Karpas-422 (cell line): ENCODE data around the gene DNAAF5. TPM values are rescaled to one million over a fixed set of nuclear protein-coding genes. Genes with fewer than 3 reads are reported as not detected.

Source experiments
- DNase-seq: peaks from one replicate; pipeline ENCODE4 v3.0.0-alpha.2; 2015
- H2AFZ ChIP-seq: fragments of 200-600 bp; sonication (generic); 2 replicates; pipeline ENCODE4 v1.6.1; 2014; ENCODE audit warnings: antibody characterized with exemption, low read length, mixed read lengths
- H3K27ac ChIP-seq: fragments of 200-600 bp; sonication (generic); 2 replicates; pipeline ENCODE4 v1.5.1; 2014; ENCODE audit warnings: mild to moderate bottlenecking, low read length, moderate library complexity
- H3K27me3 ChIP-seq: fragments of 200-600 bp; sonication (generic); 2 replicates; pipeline ENCODE4 v1.6.1; 2014; ENCODE audit warnings: low read length, mixed read lengths
- H3K36me3 ChIP-seq: fragments of 200-600 bp; sonication (generic); 2 replicates; pipeline ENCODE4 v1.6.1; 2014; ENCODE audit warnings: low read length, mixed read lengths; ENCODE audit not compliant: insufficient read depth
- H3K4me1 ChIP-seq: fragments of 200-600 bp; sonication (generic); 2 replicates; pipeline ENCODE4 v1.6.1; 2014; ENCODE audit warnings: mild to moderate bottlenecking, low read length, mixed read lengths
- H3K4me2 ChIP-seq: fragments of 200-600 bp; sonication (generic); 2 replicates; pipeline ENCODE4 v1.6.1; 2014; ENCODE audit warnings: low read length, low read depth, mild to moderate bottlenecking; ENCODE audit not compliant: poor library complexity, severe bottlenecking
- H3K4me3 ChIP-seq: fragments of 200-600 bp; sonication (generic); 2 replicates; pipeline ENCODE4 v1.5.1; 2014; ENCODE audit warnings: mild to moderate bottlenecking, antibody characterized with exemption, low read length, mixed read lengths
- H3K79me2 ChIP-seq: fragments of 200-600 bp; sonication (generic); 2 replicates; pipeline ENCODE4 v1.6.1; 2014; ENCODE audit warnings: mild to moderate bottlenecking, low read length, mixed read lengths
- H3K9ac ChIP-seq: fragments of 200-600 bp; sonication (generic); 2 replicates; pipeline ENCODE4 v1.6.0; 2014; ENCODE audit warnings: low read length
- H3K9me2 ChIP-seq: fragments of 200-600 bp; sonication (generic), shearing (Covaris generic); replicated peaks from 2 replicates; pipeline ENCODE4 v1.6.0; 2014; ENCODE audit warnings: mild to moderate bottlenecking, low read length, moderate library complexity; ENCODE audit not compliant: insufficient read depth
- H3K9me3 ChIP-seq: fragments of 300-700, 200-600 bp; sonication (generic); 2 replicates; pipeline ENCODE4 v1.6.1; 2014; ENCODE audit warnings: low read length, mixed read lengths
- H4K20me1 ChIP-seq: fragments of 200-600 bp; sonication (generic); 2 replicates; pipeline ENCODE4 v1.6.1; 2014; ENCODE audit warnings: mild to moderate bottlenecking, antibody characterized with exemption, low read length, low read depth; ENCODE audit not compliant: insufficient read depth
- total RNA-seq: library from RNA; depleted of rRNA; stranded (reverse); fragments of >200 nt; shearing (Covaris generic); gene quantifications from 2 replicates; pipeline ENCODE4 v1.2.3, GENCODE V29; 2014; ENCODE audit warnings: low replicate concordance

Gene DNAAF5
- total RNA-seq, 1 experiment from 2014 or later, result 22.6 TPM

DNA sequence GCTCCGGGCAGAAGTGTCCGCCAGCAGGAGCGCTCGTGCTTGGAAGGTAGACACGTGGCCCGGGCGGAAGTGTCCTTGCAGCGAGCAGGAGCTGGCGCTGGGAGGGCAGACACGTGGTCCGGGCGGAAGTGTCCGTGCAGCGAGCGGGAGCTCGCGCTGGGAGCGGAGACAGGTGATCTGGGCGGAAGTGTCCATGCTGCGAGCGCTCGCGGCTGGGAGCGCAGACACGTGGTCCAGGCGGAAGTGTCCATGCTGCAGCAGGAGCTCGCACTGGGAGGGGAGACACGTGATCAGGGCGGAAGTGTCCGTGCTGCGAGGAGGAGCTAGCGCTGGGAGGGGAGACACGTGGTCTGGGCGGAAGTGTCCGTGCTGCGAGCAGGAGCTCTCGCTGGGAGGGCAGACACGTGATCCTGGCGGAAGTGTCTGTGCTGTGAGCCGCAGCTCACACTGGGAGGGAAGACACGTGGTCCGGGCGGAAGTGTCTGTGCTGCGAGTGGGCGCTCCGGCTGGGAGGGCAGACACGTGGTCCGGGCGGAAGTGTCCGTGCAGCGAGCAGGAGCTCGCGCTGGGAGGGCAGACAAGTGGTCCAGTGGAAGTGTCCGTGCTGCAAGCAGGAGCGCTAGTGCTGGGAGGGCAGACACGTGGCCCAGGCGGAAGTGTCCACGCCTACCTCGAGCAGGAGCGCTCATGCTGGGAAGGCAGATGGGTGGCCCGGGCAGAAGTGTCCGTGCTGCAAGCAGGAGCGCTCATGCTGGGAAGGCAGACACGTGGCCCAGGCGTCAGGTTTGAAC is 41.6 kb downstream of the DNAAF5 start:
- Histone ChIP-seq H3K27me3 (no peaks in the 10 kb centered on the region), H3K9me2 (no peaks in the 10 kb centered on the region), H3K4me1 (no peaks in the 10 kb centered on the region), H4K20me1 (no peaks in the 10 kb centered on the region), H3K79me2 (no peaks in the 10 kb centered on the region), H3K4me2 (no peak overlapping the region), H3K4me3 (no peak overlapping the region), H2AFZ (no peak overlapping the region), H3K9me3 (no peaks in the 10 kb centered on the region), H3K9ac (no peak overlapping the region), H3K36me3 (no peaks in the 10 kb centered on the region), H3K27ac (no peak overlapping the region)
- no peak for DNase-seq

GRCh38 chr7:768881-769504 is 42.5 kb downstream of the DNAAF5 start:
- Histone ChIP-seq H3K4me2 (no peak overlapping the region), H3K36me3 (no peaks in the 10 kb centered on the region), H3K79me2 (no peaks in the 10 kb centered on the region), H3K27me3 (no peaks in the 10 kb centered on the region), H2AFZ (no peak overlapping the region), H3K9me2 (no peaks in the 10 kb centered on the region), H3K9ac (no peak overlapping the region), H3K27ac (no peak overlapping the region), H4K20me1 (no peaks in the 10 kb centered on the region), H3K4me1 (no peaks in the 10 kb centered on the region), H3K9me3 (no peaks in the 10 kb centered on the region), H3K4me3 (no peak overlapping the region)
- no peak for DNase-seq

DNA sequence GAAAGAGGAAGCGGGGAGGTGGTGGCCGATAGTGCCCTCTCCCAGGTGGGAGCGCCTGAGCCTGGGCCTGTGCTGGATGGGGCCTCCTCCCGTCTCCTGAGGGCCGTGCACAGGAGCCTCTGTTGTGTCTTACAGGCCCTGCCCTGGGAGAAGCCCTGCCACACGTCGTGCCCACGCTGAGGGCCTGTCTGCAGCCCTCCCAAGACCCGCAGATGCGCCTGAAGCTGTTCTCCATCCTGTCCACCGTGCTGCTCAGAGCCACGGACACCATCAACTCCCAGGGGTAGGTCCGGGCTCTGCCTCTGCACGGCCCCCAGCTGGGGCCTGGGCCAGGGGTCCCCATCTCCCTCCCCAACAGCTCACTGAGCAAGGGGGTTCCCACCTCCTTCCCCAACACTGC is 43.8 kb downstream of the DNAAF5 start:
- Histone ChIP-seq H3K4me2 (no peak overlapping the region), H2AFZ (no peak overlapping the region), H4K20me1 (no peaks in the 10 kb centered on the region), H3K4me1 (no peaks in the 10 kb centered on the region), H3K9me2 (no peaks in the 10 kb centered on the region), H3K9me3 (no peaks in the 10 kb centered on the region), H3K27me3 (no peaks in the 10 kb centered on the region), H3K9ac (no peak overlapping the region), H3K27ac (no peak overlapping the region), H3K79me2 (no peaks in the 10 kb centered on the region), H3K36me3 (peaks cover 6% of the 10 kb centered on the region; the same call in 1 of the 2 replicates), H3K4me3 (no peak overlapping the region)
- DNase-seq, result no peak

GRCh38 chr7:770741-771166 is 44.3 kb downstream of the DNAAF5 start:
- no peaks in the 10 kb centered on the region for H3K4me1 ChIP-seq
- H3K4me2 ChIP-seq, result no peak overlapping the region
- H3K9me2 ChIP-seq, result no peaks in the 10 kb centered on the region
- no peak for DNase-seq
- no peaks in the 10 kb centered on the region for H4K20me1 ChIP-seq
- no peak overlapping the region for H3K4me3 ChIP-seq
- no peaks in the 10 kb centered on the region for H3K79me2 ChIP-seq
- H3K27me3 ChIP-seq, result no peaks in the 10 kb centered on the region
- H3K36me3 ChIP-seq, result peaks cover 10% of the 10 kb centered on the region; the same call in 1 of the 2 replicates
- H3K9ac ChIP-seq, result no peak overlapping the region
- no peaks in the 10 kb centered on the region for H3K9me3 ChIP-seq
- no peak overlapping the region for H2AFZ ChIP-seq
- H3K27ac ChIP-seq, result no peak overlapping the region

DNA sequence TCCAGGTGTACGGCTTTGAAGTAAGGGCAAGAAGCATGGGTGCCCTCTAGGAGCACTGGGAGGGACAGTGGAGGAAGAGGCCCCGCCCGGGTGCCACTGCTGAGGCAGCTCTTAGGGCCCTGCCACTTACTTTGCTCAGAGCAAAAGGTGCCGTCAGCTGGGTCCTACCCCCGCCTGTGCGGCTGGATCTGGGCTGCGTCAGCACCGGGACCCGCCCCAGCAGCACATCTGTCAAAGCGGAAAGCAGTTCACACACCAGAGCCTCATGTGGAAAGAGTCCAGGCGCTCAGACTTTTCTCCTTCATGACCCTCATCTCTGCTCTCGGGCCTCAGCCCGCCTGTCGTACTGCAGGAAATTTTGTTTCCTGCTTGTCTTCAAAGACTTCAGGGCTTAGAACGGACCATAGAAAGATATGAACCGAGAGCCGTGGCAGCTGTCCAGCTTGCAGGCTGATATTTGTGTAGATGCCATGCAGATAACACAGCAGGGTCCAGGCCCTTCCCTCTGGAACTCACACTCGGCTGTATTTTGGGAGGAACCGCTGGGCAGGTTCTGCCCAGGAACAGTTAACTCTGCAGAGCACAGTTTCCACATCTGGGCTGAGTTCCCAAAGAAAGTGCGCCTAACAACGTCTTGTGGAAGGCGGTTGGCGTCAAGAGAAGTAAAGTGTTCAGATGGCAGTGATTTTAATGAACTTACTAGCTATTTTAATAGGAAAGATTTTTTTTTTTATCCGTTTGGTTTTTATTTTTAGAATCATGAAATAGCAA is 44.9 kb downstream of the DNAAF5 start:
- Histone ChIP-seq H3K27ac (no peak overlapping the region), H3K9ac (no peak overlapping the region), H3K4me1 (no peaks in the 10 kb centered on the region), H3K9me3 (no peaks in the 10 kb centered on the region), H3K4me2 (no peak overlapping the region), H2AFZ (no peak overlapping the region), H3K9me2 (no peaks in the 10 kb centered on the region), H3K79me2 (no peaks in the 10 kb centered on the region), H3K4me3 (no peak overlapping the region), H3K27me3 (no peaks in the 10 kb centered on the region), H4K20me1 (no peaks in the 10 kb centered on the region), H3K36me3 (peaks cover 10% of the 10 kb centered on the region; the same call in 1 of the 2 replicates)
- no peak for DNase-seq

DNA sequence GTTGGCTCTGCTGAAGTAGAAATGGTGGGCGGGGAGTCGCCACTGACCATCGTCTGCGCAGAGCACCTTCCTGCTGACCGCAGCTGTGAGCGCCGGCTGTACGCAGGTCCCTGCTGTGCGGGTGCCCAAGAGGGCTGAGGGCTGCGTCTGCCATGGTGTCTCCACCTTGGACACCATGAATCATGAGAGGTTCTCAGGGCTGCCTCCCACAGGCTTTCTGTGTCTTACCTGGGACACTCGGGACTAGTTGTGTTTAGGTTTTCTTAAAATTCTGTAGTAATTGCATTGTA is 45.5 kb downstream of the DNAAF5 start:
- Histone ChIP-seq H3K79me2 (no peaks in the 10 kb centered on the region), H3K4me2 (no peak overlapping the region), H2AFZ (no peak overlapping the region), H3K36me3 (peaks cover 10% of the 10 kb centered on the region; the same call in 1 of the 2 replicates), H3K27ac (no peak overlapping the region), H3K9me3 (no peaks in the 10 kb centered on the region), H3K4me1 (no peaks in the 10 kb centered on the region), H3K9me2 (no peaks in the 10 kb centered on the region), H4K20me1 (no peaks in the 10 kb centered on the region), H3K4me3 (no peak overlapping the region), H3K9ac (no peak overlapping the region), H3K27me3 (no peaks in the 10 kb centered on the region)
- no peak for DNase-seq

- Histone ChIP-seq H4K20me1 (no peaks in the 10 kb centered on the region), H3K36me3 (peaks cover 10% of the 10 kb centered on the region; the same call in 1 of the 2 replicates), H3K9ac (no peak overlapping the region)
These were observed 45.9 kb downstream of the DNAAF5 start for GRCh38 chr7:772392-772791.

More at GRCh38 chr7:772392-772791, 45.9 kb downstream of the DNAAF5 start:
- Histone ChIP-seq H3K4me2 (no peak overlapping the region), H3K9me3 (no peaks in the 10 kb centered on the region), H3K79me2 (no peaks in the 10 kb centered on the region), H2AFZ (no peak overlapping the region), H3K4me1 (no peaks in the 10 kb centered on the region), H3K9me2 (no peaks in the 10 kb centered on the region), H3K4me3 (no peak overlapping the region), H3K27ac (no peak overlapping the region), H3K27me3 (no peaks in the 10 kb centered on the region)
- no peak for DNase-seq
